ENCODE results near the gene ZNF768. TPM values are rescaled to one million over a fixed set of nuclear protein-coding genes. Genes with fewer than 3 reads are reported as not detected.

ZNF768 gene
- 37.2 to 50.3 TPM (median 46.5 TPM) in 5 replicates for total RNA-seq (2022; extraction: Qiagen RNA extraction)

DNA sequence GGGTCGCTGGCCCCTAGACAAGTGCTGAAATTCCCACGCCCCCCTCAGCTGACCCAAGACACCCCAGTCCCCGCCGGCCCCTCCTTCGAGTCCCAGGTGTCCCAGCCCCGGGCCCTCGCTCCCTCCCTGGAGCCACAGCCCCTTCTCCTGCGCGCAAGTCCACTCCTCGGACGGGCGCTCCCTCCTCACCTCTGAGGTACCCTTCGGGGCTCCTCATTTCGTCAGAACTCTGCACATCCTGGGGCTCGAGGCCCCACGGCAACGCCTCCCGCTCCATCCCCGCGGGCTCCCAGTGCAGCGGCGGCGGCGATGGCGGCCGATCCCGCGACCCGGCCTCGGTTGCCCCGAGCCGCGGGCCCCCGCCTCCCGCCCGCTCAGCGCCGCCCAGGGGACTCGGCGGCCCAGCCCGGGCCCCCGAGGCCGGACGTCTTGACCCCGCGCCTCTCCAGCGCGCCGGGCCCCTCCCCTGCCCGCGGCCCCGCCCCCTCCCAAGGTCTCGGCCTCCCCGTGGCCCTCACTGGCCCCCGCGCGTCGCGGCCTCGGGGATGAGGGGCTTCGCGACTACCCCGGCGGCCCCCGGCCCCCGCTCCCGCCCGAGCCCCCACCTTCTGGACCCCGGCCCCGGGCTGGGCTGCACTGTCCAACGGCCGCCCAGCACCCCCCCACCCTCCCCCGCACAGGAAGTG is at the start of gene ZNF768:
ZNF768 (minus strand) TSS at position 430 of the 686 bp plus-strand sequence; CDS start at position 277, 153 bp downstream.

DNA sequence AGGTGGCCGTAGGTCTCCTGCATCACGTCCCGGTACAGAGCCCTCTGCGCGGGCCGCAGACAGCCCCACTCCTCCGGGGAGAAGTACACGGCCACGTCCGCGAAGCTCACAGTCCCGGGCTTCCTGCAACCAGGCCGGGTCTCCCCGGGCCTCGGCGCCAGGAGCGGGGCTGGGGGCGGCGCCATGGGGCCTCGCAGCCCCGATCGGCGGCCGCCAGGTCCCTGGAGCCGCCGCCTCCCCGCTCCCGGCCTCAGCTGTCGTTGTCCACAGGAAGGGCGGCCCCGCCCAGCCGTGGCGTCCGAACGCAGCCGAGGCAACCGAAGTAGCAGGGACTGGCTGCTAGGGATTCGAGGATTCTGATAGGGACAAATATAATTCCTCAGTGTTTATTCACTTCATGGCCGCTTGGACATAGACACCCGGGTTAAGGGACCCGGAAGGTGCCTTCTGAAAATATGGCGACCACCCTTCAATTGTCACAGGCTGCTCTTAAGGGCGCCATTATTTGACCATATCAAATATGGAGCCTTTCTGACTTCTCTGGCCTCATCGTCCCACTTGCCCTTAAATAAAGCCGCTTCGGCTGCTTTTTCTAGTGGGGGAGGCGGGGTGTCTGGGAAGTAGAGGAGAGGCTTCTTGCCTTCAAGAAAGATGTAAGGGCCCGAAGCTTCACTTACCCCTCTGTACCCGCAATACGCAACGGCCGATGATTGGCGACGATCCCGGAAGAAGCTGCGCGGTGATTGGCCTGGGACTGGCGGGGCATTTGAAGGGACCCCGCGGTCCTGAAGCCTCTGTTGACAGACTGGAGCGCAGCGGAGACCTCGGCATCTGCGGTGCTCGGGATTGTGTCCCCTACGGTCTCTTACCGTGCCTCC is 45.3 kb upstream of the ZNF768 start, which contains the start of gene ZNF688:
ZNF688 (minus strand) TSS at position 270 of the 878 bp plus-strand sequence; CDS start at position 185, 85 bp downstream.

DNA sequence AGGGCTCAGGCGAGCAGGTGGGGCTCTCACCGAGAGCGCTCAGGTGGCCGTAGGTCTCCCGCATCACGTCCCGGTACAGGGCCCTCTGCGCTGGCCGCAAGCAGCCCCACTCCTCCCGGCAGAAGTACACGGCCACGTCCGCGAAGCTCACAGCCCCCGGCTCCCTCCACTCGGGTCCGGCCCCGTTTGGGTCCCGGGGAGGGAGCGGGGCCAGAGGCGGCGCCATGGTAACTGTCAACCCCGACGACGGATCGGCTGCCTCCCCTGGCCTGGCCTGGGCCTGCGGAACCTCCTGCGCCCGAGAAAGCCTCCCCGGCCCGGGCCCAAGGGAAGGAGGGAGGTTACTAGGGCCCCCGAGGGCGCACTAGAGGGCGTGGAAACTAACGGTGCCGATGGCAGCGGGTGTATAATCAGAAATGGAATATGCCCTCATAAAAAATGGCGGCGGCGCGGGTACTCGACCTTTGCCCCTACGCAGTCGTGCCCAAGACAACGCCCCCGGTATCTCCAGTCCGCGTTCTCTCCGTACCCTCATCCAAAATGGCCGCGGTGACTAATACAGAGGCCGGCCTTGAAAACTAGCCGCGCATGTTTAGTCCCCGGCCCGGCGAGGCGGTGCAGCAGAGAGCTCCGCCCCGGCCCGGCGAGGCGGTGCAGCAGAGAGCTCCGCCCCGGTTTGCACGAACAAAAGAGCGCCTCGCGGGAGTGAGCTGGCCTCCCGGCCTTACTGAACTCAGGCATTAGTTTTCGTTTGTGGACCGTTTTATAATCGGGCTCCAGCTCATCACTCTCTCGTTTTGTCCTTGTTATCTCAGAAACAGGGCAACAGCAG is 31.8 kb upstream of the ZNF768 start, which contains the start of gene ZNF764:
ZNF764 (minus strand) TSS at position 418 of the 832 bp plus-strand sequence; CDS start at position 226, 192 bp downstream.

DNA sequence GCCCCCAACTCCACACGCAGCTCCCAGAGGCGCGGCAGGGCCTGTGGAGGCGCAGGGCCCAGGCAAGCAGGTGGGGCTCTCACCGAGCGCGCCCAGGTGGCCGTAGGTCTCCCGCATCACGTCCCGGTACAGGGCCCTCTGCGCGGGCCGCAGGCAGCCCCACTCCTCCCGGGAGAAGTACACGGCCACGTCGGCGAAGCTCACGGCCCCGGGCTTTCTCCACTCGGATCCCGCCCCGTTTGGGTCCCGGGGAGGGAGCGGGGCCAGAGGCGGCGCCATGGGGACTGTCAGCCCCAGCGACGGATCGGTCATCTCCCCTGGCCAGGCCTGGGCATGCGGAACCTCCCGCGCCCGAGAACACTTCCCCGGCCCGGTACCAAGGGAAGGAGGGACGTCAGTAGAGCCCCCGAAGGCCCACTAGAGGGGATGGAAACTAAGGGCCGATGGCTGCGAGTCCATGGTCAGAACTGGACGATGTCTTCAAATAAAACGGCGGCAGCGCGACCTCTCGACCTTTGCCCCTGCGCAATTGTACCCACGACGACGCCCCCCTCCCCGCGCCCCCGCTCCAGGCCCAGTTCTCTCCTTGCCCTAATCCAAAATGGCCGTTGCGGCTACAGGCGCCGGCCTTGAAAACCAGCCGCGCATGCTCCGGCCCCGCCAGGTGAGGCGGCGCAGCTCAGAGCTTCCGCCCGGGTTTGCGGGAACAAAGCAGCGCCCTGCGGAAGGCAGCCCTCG is 8.2 kb upstream of the ZNF768 start, which contains the start of gene ZNF747:
ZNF747 (minus strand) TSS at position 491 of the 738 bp plus-strand sequence; CDS start at position 312, 179 bp downstream.

Other genes with a start within 250 kb of the ZNF768 start
- gene CD2BP2, start 171.3 kb downstream of the ZNF768 start, total RNA-seq (2022; extraction: Qiagen RNA extraction): 61.6 to 68.7 TPM (median 66.4 TPM) in 5 replicates
- gene TBC1D10B, start 156.1 kb downstream of the ZNF768 start, total RNA-seq (2022; extraction: Qiagen RNA extraction): 24.8 to 34.5 TPM (median 31.6 TPM) in 5 replicates
- gene MYL11, start 151.8 kb downstream of the ZNF768 start, total RNA-seq (2022; extraction: Qiagen RNA extraction): 0.38 to 0.55 TPM (median 0.48 TPM) in 3 of 5 replicates, not detected in the others
- 0.58 to 2.5 TPM (median 2.1 TPM) in 5 replicates for gene SEPTIN1, start 144.0 kb downstream of the ZNF768 start, total RNA-seq (2022; extraction: Qiagen RNA extraction)
- gene ZNF48, start 131.1 kb downstream of the ZNF768 start, total RNA-seq (2022; extraction: Qiagen RNA extraction): 11.7 to 13.0 TPM (median 12.4 TPM) in 5 replicates
- 3.0 to 6.8 TPM (median 5.5 TPM) in 5 replicates for gene ZNF771, start 119.0 kb downstream of the ZNF768 start, total RNA-seq (2022; extraction: Qiagen RNA extraction)
- gene DCTPP1, start 96.5 kb downstream of the ZNF768 start, total RNA-seq (2022; extraction: Qiagen RNA extraction): 103 to 143 TPM (median 138 TPM) in 5 replicates
- gene SEPHS2, start 80.7 kb downstream of the ZNF768 start, total RNA-seq (2022; extraction: Qiagen RNA extraction): 48.6 to 54.5 TPM (median 51.1 TPM) in 5 replicates
- 0.06 to 0.17 TPM (median 0.13 TPM) in 5 replicates for gene ITGAL, start 53.8 kb downstream of the ZNF768 start, total RNA-seq (2022; extraction: Qiagen RNA extraction)
- gene ZNF747, start 8.3 kb upstream of the ZNF768 start, total RNA-seq (2022; extraction: Qiagen RNA extraction): 3.8 to 4.6 TPM (median 4.5 TPM) in 5 replicates
- gene ZNF764, start 31.8 kb upstream of the ZNF768 start, total RNA-seq (2022; extraction: Qiagen RNA extraction): 4.5 to 6.9 TPM (median 6.6 TPM) in 5 replicates
- 4.8 to 8.1 TPM (median 7.8 TPM) in 5 replicates for gene ZNF688, start 45.1 kb upstream of the ZNF768 start, total RNA-seq (2022; extraction: Qiagen RNA extraction)
- not detected in 5 replicates for gene ZNF785, start 59.1 kb upstream of the ZNF768 start, total RNA-seq (2022; extraction: Qiagen RNA extraction)
- gene ZNF689, start 83.8 kb upstream of the ZNF768 start, total RNA-seq (2022; extraction: Qiagen RNA extraction): 7.6 to 9.2 TPM (median 8.1 TPM) in 5 replicates
- 20.2 to 28.8 TPM (median 25.3 TPM) in 5 replicates for gene PRR14, start 124.4 kb upstream of the ZNF768 start, total RNA-seq (2022; extraction: Qiagen RNA extraction)
- 31.5 to 45.5 TPM (median 44.8 TPM) in 5 replicates for gene FBRS, start 131.9 kb upstream of the ZNF768 start, total RNA-seq (2022; extraction: Qiagen RNA extraction)
- 11.0 to 30.6 TPM (median 25.8 TPM) in 5 replicates for gene SRCAP, start 172.6 kb upstream of the ZNF768 start, total RNA-seq (2022; extraction: Qiagen RNA extraction)
- gene PHKG2, start 221.9 kb upstream of the ZNF768 start, total RNA-seq (2022; extraction: Qiagen RNA extraction): 17.9 to 26.3 TPM (median 23.3 TPM) in 5 replicates
- gene CFAP119, start 235.5 kb upstream of the ZNF768 start, total RNA-seq (2022; extraction: Qiagen RNA extraction): 4.4 to 9.9 TPM (median 9.0 TPM) in 5 replicates
- gene RNF40, start 235.8 kb upstream of the ZNF768 start, total RNA-seq (2022; extraction: Qiagen RNA extraction): 74.1 to 90.1 TPM (median 87.1 TPM) in 5 replicates